DMS53 treated with DMSO at 0.1 percent for 48 hours (cell line): Measurements from ENCODE around the gene MED4.

Source experiments
- DNase-seq: peaks from one replicate; lab custom pipeline; 2025; ENCODE audit not compliant: unreplicated experiment; lab: John Stamatoyannopoulos, UW

Gene MED4, protein sequence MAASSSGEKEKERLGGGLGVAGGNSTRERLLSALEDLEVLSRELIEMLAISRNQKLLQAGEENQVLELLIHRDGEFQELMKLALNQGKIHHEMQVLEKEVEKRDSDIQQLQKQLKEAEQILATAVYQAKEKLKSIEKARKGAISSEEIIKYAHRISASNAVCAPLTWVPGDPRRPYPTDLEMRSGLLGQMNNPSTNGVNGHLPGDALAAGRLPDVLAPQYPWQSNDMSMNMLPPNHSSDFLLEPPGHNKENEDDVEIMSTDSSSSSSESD

DNA sequence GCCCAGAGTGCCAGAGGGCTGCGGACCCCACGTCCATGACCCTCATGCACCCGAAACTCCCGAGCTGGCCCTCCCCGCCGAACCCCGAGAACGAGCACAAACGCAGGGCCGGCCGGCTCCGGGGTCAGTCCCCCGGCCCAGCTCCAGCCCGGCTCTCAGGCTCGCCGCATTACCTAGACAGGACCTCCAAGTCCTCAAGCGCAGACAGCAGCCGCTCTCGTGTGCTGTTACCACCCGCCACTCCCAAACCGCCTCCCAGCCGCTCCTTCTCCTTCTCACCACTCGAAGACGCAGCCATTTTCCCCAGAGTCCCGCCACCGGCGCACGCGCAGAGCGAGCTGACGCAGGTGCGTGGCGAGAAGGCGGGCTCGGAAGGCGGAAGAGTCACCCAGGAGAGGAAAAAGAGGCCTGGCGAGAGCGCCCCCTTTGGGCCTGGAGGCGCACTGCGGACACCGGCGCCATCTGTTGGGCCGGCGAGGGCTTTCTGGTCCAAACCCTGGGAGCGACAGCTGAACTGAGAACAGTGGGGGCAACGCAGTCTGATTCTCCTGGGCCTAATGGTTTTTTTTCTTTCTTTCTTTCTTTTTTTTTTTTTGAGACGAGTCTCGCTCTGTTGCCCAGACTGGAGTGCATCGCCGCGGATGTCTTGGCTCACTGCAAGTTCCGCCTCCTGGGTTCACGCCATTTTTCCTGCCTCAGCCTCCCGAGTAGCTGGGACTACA lies at the start of gene MED4:
TSS of gene MED4 (minus strand) at position 324 of the 722 bp plus-strand sequence. CDS start at position 298, 26 bp downstream.
- DNase-seq = peak; percentile 58

DNA sequence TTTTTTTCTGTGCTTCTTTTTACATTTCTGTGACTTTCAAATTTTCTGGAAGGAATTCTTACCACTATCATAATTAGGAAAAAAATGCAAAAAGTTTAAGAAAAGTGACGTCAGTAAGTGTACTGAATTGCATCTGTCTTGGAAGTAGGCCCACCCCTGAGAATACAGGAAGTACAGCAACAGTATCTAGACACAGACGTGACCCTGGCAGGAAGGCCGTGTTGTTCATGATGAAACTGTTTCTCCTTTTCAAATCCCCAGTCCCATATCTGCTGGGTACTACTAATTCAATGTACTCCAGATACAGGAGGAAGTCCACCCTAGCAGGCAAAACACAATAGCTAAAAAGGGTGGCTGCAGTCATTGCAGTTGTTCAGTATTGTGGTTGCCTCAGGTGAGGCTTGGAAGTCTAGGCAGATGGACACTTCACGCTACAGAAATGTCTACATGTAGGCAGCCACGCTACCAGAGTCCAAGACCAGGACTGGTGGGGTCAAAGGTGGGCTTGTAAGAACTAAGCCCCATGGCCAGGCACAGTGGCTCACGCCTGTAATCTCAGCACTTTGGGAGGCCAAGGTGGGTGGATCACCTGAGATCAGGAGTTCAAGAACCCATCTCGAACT lies 49.6 kb upstream of the MED4 start:
- DNase-seq = no peak

DNA sequence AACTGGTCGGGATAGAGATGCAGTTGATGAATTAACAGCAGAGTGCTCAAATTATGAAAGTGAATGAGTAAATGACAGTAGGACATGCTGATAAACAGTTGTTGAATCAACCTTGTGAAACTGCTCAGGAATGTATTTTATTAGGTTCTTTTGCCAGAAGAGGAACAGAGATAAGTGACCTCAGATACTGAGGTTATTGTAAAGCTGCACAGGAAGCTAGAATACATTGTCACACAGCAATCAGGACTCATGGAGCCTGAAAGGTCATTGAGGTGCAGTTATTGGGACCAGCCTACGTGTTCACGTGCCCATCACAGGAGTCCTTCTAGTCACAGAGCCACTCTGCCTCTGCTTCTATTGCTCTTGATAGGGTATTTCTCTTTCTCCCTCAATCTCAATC lies 47.5 kb upstream of the MED4 start:
- no peak for DNase-seq

DNA sequence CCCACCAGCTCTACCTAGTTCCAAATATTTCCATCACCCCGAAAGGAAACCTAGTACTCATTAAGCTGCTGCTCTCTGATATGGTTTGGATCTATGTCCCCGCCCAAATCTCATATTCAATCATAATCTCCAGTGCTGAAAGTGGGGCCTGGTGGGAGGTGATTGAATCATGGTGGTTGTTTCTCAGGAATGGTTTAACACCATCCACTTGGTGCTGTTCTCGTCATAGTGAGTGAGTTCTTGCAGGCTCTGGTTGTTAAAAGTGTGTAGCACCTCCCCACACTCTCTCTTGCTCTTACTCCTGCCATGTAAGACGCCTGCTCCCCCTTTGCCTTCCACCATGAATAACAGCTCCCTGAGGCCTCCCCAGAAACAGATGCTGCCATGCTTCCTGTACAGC lies 43.4 kb upstream of the MED4 start:
- no peak for DNase-seq

DNA sequence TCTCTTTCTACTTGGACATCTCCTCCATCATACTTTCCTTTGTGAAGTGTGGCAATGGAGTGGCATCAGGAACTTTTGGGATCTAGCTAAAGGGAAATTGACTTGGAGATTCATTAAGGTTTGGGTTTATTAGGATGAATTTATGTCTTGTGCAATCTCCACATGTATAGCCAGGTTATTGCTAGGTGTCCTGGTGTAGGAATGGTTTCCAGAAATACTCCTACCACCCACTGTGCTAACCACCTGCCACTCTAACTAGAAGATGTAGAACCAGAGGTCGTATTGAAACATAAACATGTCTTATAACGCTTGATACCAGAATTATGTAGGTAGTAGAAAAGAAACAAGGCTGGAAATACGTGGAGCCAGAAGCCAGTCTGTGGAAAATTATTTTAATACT lies 38.1 kb upstream of the MED4 start:
- no peak for DNase-seq

DNA sequence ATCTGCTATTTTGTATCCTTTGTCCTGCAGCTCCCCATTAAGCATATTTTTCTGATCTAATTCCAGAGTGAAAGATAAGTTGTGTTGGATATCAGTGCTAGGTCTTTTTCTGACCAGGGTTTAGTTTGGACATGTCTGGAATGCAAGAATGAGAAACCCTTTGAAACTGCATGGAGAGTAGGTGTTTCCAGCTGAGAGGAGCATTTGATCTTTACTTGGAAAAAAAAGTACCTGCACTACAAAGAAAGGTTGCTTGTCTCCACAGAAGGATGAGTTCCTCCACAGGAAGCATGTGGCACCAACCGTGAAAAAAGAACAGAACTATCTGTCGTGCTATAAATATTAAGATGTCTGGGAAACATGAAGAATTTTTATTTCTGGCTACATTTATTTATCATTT lies 36.6 kb upstream of the MED4 start:
- DNase-seq = no peak

DNA sequence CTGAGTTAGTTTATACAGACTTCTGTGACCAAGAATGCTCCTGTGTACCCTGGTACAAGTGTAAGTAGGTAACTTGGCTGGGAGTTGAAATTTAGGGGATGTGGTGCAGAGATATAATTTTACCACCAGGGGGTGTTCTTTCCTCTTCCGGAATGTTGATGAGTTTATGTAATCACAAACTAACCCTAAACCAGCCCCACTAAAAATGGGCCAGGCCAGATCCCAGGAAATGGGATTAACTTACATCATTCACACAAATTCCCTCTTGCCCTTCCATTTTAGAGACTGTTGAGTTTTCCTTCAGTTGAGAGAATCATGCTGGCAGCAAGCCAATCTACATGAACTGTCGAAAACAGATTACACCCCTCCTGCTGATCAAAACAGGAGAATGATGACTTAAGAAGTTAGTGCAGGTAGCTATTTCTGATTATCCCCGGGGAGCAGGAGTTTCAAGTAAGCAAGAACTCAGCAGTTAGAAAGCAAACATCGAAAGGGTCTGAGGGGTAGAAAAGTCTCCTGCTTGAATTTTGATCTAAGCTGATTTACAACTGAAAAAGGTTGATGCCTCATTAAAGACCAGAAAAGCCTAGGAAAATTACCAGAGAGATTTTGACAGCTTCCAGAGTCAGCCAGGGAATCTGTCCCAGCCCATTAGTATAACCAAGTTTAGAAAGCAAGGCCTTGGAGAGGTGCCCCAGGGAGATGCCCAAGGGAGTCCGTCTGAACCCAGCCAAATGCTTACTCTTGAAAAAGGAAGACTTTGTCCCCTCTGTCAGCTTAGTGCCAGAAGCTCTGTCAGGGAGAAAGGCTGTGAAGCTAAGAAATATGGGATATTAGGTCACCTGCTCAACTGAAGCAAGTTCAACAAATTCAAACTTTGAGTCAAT lies 32.3 kb upstream of the MED4 start:
- peak; percentile 35 for DNase-seq

DNA sequence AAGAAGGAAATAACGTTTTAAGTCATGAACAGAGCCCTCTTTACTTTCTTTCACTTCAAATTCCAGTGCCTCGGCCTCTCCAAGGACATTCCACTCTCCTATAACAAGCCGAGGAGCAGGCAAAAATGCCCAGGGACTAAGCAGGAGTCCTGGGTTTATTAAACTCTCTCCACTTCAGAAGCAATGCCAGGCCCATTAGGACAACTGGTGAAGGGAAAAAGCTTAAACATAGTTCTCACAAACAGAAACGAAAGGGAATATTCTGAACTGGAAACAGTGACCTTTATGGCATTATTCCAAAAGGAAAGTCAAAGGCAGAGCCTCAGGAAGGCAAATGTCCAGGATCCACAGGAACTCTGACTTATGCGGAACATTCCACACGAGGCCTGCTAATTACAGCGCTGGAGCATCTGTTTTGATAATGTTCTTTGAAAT lies 30.9 kb upstream of the MED4 start:
- no peak for DNase-seq

DNA sequence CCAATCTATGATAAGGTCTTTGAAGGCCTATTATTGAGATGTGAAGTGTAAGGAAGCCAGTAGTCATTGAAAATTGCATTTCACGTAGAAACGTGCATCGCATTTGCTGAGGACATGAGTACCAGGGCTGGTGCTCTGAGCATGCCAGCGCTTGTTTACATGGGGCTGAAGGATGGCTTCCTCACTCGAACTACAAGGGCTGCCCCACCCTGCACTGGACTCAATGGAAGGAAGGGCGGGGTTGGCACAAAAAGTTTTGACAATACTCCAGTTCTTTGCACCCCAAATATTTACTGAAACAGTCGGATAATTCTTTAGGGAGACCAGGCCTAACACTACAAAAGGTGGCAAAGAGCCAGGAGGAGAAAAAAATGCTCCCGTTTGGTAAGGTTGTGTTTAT lies 28.9 kb upstream of the MED4 start:
- no peak for DNase-seq

DNA sequence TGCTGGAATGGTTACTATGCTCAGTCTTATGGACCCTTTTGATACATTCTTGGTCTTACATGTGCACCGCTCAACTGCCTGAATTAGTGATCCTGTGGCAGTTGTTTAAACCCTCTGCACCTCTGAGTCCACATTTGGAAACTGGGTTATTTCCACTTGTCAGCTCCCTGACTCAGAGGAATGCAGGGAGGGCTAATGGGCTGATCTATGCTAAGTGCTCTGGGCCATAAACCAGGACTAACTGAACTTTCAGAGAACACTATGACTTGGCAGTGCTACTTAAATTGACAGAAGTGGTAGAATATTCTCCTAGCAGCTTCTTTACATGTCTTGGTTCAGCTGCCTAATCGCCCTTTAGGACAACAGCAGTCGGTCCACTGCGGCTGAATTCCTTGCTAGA lies 26.8 kb upstream of the MED4 start:
- no peak for DNase-seq

DNA sequence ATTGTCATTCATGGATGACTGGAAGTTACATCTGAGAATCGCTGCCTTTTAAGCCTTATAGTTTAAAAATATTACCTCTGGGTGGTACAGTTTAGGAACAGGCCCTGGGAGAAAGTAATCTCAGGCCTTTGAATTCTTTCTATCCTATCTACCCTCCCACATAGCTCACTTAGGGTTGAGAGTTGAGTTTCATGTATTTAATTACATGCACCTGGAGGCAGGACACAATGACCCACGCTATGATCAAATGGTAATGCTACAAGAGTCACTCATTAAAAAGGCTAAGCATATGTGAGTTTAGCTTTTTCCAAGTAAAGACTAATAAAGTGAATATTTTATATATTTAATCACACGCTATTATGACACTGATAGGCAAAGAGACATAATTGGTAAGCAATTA lies 25.3 kb upstream of the MED4 start:
- no peak for DNase-seq

DNA sequence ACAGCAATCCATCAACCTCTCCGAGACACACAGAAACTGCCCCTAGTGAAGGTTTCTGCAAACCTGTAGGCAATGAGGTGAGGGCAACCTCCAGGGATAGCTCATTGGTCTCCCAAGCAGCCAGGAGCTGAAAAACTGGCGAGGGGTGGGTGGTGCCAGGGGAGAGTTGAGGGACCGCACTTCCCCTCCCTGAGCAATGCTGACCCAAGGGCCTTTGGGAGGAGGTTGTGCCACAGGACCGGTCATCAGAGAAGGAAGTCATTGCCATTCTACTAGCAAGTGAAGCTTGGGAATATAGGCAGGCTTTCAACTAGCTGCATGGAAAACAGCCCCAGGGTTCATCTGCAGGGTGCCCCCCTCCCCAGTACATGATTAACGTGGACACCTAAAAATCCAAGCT lies 23.1 kb upstream of the MED4 start:
- DNase-seq = no peak

DNA sequence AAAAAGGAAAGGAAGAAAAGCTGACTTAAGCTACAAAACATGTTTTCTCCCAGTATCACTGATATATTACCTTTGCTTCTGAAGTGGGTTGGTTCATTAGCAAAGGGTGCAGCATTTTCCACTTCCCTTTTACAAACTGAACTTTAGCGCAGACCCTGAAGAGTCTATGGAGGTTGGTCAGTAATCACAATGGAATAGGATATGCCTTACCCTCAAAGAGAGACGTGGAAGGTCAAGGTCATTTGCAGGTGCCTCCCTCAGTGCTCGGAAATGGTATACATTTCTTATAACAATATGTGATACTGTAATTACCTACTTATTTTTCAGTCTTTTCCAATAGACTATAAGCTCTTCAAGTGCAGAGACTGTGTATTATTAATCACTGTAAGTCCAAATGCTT lies 21.9 kb upstream of the MED4 start:
- DNase-seq = no peak

DNA sequence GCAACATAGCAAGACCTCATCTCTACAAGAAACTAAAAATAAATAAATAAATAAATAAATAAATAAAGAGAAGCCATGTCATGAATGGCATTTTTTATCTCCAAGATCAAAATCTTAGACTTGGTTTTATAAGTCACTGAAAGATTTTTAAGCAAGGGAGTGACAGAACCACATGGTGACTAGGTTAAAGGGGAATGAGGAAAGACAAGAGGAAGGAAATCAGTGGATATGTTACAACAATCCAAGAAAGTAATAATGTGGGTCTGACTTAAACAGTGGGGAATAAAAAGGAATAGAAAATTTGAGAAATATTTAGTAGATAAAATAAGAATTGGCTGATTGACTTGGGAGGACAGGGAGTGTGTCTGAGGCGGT lies 18.8 kb upstream of the MED4 start:
- DNase-seq = no peak

DNA sequence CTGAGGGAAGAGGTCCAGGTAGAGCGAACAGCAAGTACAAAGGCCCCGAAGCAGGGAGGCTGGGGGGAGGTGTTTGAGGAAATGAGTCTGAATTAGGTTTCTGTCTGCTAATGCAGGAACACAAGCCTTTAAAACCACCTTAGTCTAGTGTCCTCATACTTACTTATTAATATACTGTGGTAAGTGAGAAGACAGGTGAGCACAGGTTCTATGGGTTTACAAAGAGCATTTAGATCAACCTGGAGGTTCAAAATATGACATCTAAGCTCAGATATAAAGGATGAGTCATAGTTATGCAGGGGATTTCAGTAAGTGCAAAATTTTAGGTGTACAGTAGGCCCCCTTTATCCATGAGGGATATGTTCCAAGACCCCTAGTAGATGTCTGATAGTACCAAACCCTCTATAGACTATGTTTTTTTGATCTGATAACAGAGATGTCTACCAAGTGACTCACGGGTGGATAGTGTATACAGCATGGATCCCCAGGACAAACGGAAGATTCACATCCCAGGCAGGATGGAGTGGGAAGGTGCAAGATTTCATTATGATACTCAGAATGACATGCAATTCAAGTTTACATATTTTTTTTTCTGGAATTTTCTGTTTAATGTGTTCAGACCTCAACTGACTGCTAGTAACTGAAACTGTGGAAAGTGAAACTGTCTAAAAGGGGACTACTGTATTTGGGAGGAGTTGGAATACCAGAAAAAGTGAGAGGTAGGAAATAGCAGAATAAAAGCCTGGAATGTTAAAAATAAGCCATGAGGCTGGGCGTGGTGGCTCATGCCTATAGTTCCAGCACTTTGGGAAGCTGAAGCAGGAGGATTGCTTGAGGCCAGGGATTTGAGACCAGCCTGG lies 18.2 kb upstream of the MED4 start:
- no peak for DNase-seq

DNA sequence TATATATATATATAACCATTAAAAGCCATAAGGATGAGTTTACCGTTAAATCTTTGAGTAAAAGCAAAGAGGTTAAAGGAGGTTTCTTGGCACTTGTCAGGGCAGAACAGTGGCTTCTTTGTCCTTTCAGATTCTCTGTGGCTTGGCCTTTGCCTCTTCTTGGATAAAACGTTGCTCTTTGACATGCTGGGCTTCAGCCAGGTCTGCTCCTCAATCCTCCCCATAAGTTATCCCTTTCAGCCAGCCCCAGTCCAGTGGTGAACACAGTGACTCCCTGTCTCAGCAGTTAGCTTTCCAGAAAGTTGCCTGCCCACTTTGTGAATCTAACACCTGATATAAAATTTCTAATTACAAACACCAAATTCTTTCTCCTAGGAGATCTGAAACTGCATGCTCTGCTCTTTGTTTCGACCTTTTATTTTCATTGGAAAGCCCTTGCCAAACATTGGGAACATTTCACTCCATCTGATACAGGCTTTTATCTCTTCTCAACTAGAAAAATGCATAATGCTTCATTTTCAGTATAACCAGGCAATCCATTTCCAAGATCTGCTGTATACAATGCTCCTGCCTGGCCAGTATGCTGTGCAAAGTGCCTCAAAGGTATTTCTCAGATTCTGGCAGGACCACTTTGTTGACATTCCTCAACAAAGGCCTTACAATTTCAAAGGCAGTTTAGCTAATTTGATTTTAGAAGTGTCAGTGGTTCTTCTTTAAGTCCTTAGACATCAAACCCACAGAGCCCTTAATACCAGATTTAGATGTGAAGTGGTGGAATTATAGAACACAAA lies 16.2 kb upstream of the MED4 start:
- no peak for DNase-seq

DNA sequence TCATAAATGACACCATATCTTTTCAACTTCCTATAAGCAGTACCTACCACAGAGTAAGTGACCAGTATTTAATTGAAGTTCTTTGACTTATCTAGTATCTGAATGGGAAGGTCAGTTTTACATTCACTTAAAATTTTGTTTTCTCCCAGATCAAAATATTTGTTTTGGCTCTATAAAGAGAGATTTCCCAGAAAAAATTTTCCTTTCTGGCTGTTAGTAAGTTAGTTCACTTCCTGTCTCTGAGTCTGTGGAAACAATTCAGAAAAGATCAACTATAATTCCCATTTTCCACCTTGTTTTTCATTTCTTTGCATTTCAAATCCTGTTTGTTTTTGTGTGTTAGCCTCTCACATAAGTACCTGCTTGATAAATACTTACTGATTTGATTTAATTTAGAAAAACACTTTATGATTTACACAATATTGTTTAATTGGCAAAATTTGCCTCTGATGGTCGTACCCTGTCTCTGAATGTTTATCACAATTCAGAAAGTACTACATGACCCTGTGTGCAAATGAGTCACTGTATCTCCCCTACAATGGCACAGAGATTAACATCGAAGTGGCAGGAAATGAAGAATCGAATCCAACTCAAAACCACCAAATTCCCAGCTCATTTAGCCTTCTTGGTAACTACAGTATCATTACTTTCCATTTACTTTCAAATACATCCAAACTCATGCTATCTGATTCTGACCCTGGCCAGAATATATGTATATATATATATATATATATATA lies 15.4 kb upstream of the MED4 start:
- no peak for DNase-seq

DNA sequence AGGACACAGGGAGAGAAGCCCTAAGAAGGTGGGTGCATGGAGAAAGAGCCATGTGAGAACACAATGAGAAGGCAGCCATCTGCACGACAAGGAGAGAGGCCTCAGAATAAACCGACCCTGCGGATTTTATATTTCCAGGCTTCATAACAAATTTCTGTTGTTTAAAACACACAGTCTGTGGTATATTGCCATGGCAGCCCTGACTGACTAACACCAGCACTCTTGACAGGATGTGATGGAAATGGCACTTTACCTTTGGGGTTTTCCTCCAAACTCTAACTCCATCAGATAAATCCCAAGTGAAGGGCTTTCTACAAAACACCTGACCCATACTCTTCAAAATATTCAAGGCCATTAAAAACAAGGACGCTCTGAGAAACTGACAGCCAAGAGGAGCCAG lies 13.2 kb upstream of the MED4 start:
- DNase-seq = no peak

DNA sequence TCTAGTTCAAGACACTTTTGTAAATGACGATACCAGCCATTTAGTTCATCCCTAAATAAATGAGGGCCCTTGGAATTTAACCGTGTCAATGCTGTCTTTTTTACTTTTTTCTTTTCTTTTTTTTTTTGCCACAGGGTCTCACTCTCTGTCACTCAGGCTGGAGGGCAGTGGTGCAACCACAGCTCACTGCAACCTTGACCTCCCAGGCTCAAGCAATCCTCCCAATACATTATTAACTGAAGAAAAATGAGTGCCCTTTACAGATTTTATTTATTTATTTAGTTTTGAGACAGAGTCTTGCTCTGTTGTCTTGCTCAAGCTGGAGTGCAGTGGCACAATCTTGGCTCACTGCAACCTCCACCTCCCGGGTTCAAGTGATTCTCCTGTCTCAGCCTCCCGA lies 2.9 kb upstream of the MED4 start:
- no peak for DNase-seq
